ENCODE measurements around the gene PPP1R14C.

PPP1R14C gene

DNA sequence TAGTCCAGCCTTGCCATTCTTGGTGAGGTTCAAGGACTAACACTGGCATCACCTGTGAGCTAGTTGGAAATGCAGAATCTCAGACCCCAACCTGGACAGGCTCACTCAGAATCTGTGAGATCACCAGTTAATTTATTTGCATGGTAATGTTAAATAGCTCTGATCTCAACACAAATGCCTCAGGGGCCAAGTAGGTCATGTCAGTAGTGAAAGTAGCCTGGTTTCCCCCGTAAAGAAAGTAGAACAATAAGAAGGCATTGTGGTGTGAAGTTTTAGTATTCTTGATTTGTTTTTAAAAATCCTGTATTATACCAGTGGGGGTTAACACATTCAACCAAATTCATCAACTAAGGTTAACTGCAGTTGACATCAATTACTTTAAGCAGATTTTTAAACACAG is 105.5 kb downstream of the PPP1R14C start:
- no peak for DNase-seq (ENCODE audit: low read depth in 2 of 2)

DNA sequence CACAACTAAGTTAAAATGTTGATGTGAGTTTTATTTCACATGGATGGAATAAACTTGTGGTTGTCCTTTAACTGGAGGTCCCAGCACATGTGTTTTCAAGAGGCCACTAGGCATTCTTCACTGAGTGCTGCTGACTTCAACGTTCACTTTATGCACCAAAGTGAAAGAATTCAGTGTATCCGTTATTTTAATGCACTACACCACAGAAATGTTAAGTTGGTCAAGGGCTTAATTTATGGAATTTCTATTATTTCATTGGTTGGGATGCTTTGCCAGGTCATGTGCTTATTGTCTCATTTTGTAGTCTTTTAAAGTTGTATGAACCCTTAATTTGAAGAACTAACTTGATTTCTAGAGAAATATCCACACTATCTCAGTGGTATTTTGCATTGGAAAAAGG is 106.4 kb downstream of the PPP1R14C start:
- DNase-seq (ENCODE audit: low read depth in 2 of 2): peak; percentile 67 to 76

DNA sequence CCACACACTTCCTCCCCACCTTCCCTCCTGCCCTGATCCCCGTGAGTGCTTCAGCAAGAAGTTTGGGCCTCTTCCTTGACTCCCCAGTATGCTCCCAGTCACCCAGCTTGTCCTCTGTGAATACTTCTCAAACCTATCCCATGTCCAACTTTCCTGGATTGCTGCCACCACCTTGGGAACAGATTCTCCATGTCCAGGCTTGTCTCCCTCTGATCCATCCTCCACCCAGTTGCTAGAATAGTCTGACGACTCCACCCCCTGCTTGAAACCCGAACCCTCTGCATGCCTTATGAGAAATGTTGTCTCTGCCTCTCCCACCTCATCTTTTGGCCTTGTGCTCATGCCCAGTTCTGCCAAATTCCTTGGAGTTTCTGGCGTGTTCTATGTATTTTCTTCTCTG is 108.0 kb downstream of the PPP1R14C start:
- DNase-seq (ENCODE audit: low read depth in 2 of 2): no peak

DNA sequence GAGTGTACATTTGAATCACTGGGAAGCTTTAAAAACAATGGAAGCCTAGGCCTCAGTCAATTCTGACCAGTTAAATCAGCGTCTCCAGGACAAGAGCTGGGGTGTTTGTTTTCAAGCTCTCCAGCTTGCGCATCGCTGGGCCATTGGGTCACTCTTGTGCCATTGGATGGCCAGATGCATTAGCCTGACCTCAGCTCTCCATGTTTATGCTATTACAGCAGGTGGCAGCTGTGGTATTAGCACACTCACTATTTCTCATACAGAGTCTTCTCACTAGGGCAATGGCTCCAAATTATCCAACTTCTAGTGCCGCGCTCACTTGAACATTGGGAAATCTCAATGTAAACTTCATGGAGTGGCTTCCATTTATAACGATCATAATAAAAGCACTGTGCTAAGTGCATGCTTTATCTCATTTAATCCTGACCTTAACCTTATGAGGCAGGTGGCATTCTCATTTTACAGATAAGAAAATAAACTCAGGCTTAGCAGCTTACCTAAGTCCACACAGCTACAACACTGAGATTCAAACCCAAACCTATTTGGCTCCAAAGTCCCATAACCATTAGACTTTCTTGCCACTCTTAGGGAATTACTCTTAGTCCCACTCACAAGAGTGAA is 108.8 kb downstream of the PPP1R14C start:
- DNase-seq (ENCODE audit: low read depth in 2 of 2): no peak

DNA sequence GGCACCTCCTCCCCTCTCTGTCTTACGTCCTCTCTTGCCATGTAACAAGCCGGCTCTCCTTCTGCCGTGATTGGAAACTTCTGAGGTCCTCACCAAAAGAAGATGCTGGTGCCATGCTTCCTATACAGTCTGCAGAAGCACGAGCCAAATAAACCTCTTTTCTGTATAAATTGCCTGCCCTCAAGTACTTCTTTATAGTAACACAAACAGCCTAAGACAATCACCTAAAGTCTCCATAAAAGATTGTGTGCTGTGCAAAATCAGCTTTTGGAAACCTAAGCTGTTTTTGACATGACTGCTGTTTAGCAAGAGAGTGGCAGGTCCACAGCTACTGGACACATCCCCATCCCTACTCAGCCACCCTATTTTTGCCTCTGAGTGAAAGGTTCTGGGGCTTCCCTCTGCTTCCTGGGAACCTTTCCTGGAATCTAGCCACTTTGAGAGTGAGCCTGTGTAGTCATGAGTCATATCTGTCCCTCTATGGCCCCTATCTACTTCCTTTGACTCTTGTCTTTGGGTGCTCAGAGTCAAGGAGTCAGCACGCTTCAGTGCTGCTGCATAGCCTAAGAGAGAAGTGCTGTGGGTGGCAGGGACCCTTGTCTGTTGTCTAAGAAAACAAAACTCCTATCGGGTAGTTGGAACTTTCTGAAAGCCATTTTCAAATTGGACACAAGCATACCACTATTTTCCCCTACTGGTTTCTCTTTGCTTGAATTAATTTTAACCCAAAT is 110.0 kb downstream of the PPP1R14C start:
- DNase-seq (ENCODE audit: low read depth in 2 of 2): no peak

DNA sequence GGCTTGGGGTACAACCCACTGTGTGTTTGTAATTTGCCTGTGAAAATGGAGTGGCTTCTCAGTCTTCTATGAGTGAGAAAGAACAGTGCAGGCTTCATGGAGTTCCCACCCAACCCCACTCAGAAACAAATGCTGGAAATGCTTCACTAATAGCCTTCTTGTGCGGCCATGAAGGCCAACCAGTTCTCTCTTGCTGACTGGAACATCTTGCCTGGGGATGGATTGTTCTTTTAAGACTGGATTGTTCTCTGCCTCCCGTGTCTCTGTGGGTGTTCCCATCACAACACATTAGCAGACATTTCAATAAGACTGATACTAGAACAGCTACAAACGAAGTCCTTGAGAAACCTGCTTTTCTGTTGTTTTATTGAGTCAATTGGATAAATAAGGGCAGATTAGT is 110.6 kb downstream of the PPP1R14C start:
- no peak for DNase-seq (ENCODE audit: low read depth in 2 of 2)

DNA sequence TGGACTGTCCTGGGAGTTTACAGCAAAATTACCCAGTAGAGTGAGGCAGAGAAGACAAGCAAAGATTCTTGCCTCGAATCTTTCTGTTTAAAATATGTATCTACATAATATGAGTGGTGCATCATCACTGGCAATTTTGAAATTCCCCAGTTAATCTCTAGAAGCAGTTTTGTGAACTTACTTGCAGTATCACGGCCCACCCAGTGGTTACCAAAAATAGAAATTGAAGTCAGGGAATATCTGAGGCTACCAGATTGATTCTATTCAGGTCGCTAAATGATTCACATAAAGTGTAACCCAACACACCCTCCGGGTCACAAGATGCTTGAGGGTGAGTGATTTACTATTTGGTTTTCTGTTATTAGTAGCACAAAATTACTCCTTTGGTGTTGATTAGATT is 111.9 kb downstream of the PPP1R14C start:
- peak in 1 of 2 experiments; percentile 47 for DNase-seq (ENCODE audit: low read depth in 2 of 2)

DNA sequence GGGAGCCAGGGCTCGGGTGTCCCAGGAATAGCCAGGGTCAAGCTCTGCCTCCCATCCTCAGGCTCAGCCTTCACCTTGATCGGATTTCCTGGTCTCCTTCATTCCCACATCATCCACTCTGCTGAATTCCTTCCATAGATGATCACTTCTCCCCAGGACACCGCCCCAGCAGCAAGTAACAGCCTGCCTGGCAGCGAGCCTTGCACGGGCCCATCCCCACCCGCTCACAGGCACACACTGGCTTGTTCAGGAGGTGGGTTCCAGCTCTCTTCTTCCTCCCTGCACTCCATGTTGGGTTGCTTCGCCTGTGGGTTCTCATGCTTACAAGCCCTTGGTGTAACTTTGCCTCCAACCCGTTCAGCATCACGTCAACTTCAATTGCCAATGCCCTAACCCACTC is 113.0 kb downstream of the PPP1R14C start:
- no peak for DNase-seq (ENCODE audit: low read depth in 2 of 2)

DNA sequence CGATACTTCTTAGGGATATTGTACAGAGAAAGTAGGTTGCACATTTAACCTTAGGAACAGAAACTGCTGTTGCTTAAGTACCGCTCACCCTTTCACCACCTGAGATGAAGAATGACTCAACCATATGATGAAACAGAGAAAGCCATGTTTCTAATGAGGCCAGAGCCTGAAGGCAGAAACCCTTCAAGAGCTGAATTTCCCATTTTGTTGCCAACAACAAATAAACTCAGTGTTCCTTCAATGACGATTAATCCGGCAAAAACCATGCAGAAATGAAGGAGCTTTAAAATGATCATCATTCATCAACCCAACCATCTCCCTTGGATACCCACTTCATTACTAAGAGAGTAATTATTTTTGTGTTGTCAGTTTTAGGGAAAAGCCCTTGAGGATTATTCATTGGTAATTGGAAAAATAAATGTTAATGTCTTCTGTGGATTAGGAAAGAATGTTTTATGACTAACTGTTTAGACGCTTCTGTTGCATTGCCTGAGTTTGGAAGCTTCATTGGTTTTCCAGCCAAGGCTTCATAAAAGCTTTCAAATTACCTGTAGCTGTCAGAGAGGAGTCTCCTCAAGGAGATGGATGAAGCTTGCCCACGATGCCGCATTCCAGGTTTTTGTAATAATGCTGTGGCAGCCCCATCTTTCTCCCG is 113.9 kb downstream of the PPP1R14C start:
- DNase-seq (ENCODE audit: low read depth in 2 of 2): peak; percentile 80 to 86

DNA sequence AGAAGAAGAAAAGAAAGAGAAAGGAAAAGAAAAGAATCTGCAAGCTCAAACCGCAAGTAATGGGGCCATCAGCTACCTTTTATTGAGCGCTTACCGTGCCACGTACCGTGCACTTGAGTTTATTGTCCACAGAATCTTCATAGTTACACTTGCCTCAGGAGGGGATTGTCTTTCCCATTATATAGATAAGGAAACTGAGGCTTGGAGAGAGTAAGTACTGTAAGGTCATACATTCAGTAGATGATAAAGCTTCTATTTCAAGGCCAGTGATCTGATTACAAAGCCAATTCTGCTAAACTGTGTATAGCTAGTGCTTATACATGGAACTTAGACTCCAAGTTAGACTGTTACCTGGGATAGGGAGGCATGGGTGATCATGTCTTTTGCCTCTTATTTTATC is 115.5 kb downstream of the PPP1R14C start:
- DNase-seq (ENCODE audit: low read depth in 2 of 2): no peak

DNA sequence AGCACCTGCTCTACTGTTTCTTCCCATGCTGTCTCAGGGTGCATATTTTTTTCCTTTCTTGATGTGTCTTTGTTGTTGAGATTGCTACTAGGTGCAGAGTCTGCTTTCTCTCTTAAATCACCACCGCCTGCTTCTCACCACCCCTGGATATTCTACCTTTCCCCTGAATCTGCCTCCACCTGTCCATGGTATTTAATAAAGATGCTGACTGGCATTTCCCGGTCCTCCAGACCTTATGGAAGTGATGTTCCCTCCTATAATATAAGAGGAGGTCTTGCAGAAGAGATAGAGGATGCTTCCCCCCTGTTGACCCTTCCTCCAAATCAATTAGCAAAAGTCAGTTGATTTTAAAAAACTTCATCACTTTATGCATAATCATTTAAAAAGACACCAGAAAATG is 118.1 kb downstream of the PPP1R14C start:
- no peak for DNase-seq (ENCODE audit: low read depth in 2 of 2)

DNA sequence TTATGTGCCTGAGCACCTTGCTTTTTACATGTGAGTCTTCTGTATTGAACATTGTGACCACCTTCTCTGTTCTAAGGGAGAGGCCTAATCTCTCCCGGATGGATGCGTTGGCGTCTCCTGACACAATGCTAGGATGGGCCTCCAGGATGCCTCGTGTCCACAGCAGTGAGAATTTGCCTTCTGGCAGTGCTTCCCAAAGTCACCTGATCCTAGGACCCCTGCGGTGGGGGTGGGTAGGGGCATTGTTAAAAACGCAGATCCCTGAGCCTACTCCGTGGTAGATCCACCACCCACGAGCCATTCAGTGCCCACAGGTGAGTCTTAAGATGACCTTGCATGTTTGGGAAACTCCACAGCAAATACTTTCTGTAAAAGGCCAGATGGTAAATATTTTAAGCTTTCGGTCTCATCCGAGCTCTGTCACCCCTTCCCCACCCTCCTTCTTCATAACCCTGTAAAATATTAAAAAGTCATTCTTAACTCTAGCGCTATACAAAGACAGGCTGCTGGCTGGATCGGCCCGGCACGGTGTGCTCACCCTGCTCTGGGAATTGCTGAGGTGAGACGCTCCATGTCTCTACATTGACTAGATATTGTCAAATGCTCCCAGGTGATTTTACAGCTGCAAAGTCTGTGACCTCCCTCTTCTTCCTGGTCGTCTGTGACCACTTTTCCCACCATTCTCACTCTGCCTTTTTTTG is 119.3 kb downstream of the PPP1R14C start:
- no peak for DNase-seq (ENCODE audit: low read depth in 2 of 2)

DNA sequence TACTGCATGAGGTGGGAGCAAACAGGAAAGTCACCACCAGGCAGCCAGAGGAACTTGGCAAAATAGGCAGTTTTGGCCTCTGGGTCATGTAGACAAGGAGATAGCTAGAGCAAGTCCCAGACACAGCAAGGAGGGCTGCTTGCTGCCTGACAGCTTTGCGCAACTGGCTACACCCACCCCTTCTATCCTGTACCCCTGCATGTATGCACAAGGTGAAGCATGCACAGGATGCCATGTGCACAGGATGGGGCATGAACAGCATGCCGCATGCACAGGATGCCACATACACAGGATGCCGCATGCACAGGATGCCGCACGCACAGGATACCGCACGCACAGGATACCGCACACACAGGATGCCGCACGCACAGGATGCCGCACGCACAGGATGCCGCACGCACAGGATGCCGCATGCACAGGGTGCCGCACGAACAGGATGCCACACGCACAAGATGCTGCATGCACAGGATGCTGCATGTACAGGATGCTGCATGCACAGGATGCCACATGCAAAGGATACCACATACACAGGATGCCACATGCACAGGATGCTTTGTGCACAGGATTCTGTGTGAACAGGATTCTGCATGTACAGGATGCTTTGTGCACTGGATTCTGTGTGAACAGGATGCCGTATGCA is 121.0 kb downstream of the PPP1R14C start:
- no peak for DNase-seq (ENCODE audit: low read depth in 2 of 2)

DNA sequence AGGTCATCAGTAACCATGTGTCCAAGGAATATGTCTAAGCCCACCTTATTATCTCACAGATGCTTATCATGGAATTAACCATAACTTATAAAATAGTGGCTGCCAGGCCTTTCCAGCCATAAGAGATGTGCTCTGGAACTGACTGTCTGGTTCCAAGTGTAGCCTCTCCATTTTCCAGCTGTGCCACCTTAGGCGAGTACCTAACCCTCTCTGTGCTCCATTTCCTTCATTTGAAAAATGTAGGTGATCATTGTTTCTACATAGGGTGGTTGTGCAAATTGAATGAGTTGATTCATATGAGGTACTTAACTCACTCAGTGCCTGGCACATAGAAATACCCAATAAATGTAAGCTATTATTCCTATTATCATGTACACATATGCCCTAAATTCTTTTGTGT is 123.5 kb downstream of the PPP1R14C start:
- no peak for DNase-seq (ENCODE audit: low read depth in 2 of 2)

DNA sequence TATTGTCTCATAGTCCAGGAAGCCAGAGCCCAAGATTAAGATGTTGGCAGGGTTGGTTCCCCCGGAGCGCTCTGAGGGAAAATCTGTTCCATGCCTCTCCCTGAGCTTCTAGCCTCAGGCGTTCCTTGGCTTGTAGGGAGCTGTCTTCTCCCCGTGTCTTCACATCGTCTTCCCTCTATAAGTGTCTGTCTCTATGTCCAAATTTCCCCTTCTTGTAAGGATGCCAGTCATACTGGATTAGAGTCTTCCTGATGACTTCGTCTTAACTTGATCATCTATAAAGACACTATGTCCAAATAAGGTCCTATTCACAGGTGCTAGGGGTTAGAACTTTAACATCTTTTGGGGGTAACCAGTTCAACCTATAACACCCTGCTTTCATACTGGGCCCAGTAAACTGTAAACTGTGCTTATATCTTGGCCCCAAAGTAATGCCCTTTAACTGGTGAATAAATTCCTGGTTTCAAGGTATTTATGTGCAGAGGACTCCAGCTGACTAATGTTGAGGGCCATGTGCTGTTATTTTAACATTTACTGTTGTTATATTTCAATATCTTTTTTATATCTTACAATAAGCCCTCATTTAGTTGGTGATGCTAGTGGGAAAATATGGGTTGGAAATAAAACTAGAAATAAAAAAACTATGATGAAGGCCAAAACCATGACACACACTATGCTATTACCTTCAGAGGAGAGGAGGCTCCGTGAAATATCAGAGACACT is 124.3 kb downstream of the PPP1R14C start:
- no peak for DNase-seq (ENCODE audit: low read depth in 2 of 2)

DNA sequence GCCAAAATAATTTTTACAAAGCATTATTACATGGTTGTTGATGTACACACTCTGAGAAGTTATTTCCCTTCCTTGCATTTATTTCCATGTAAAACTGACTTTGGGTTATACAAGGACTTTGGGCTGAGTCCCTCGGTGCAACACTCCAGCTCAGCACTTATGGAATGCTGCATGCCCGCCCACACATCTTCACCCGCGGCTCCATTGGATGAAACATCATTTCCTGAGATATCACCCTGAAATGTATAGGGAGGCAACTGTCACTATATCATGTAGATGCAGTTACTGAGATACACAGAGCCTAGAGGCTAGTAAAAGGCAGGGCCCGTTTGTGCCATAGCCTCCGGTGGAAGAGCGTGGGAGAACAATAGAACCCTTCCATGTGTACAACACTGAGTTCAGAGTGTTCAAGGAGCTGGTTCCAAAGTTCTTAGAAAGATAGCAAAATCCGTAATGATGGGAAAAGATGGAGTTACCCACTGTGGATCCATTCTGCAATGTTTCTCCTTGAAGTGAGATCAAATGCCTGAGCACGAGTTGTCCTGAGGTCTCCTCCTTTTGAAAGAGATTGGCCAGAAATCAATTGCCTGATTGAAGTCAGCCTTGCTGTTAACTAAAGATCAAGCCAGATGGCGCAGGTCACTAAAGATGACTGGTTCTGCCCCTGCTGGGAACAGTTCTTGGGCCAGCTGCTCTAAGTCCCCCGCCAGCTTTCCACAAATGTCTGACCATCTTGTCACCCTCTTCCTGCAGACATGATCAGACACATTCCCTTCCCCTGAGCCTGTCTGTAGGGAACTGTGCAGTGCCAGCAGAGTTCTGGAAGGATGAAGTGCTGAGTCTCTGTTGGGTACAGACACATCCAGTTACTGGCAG is 125.1 kb downstream of the PPP1R14C start:
- peak; percentile 69 to 76 for DNase-seq (ENCODE audit: low read depth in 2 of 2)

DNA sequence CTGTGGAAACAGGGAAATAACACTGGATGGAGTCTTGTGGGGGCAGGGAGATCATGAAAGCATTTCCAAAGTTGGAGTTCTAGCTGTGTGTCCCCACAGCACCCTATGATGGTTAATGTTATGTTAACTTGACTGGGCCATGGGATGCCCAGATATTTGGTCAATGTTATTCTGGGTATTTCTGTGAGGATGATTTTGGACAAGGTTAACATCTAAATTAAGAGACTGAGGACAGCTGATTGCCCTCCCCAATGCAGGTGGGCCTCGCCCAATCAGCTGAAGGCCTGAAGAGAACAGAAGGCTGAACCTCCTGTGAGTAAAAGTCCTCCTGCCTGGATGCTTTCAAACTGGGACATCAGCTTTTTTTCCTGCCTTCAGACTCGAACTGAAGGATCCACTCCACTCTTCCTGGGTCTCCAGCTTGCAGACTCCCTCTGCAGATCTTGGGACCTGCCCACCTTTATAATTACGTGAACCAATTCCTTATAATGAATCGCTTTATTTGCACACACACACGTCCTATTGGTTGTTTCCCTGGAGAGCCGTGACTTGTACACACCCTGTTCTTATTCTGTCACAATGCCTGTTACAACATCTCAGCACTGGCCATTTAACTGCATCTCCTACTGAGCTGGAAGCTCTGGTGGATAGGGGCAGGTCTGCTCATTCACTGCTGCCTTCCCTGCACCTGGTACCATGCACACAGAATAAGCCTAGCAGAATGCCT is 126.4 kb downstream of the PPP1R14C start:
- DNase-seq (ENCODE audit: low read depth in 2 of 2): no peak

DNA sequence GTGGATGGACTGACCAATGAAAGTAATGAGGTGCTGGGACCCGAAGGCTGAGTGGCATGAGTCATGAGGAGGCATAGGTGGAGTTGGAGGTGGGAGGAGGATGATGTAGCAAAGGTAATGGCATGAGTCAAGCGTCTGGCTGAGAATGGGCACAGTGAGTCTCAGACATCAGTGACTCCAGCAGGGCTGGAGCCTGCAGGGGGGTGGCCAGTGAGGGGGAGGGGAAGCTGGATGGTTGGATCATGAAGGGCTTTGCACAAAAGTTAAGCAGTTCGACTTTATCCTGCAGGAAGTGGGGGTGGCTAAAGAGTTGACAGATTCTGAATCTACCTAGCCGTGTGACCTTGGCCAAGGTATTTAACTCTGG is 127.0 kb downstream of the PPP1R14C start:
- DNase-seq (ENCODE audit: low read depth in 2 of 2): no peak

DNA sequence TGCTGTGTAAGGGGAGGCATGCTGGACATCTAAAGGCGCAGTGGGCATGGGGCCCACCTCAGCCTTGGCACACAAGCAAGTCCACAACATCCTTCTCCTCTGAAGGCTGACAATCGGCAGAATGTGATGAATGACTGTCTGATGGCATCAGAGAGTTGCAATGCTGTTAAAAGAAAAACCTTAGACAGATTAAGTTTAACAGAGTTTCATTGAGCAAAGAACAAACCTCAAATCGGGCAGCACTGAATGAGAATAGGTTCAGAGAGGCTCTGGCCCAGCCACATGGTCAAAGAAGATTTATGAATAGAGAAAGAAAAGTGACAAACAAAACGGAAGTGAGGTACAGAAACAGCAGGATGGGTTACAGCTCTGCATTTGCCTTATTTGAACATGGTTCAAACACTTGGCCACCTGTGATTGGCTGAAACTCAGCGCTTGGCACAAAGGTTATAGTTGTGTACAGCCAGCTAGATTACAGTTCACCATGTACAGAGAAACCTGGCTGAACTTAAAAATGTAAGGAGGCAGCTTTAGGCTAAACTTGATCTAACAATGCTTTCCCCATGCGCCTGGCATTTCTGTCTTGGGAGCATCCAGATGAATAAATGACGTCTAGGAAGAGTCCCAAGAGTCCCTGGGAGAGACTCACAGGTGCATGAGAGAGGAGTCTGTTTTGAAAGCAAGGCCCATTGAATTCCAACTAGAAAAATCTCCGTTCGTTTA is 127.6 kb downstream of the PPP1R14C start:
- DNase-seq (ENCODE audit: low read depth in 2 of 2): no peak

Data from fibroblast of skin of left biceps (primary cell).